ENCODE results near the gene ALOX15B.

DNA sequence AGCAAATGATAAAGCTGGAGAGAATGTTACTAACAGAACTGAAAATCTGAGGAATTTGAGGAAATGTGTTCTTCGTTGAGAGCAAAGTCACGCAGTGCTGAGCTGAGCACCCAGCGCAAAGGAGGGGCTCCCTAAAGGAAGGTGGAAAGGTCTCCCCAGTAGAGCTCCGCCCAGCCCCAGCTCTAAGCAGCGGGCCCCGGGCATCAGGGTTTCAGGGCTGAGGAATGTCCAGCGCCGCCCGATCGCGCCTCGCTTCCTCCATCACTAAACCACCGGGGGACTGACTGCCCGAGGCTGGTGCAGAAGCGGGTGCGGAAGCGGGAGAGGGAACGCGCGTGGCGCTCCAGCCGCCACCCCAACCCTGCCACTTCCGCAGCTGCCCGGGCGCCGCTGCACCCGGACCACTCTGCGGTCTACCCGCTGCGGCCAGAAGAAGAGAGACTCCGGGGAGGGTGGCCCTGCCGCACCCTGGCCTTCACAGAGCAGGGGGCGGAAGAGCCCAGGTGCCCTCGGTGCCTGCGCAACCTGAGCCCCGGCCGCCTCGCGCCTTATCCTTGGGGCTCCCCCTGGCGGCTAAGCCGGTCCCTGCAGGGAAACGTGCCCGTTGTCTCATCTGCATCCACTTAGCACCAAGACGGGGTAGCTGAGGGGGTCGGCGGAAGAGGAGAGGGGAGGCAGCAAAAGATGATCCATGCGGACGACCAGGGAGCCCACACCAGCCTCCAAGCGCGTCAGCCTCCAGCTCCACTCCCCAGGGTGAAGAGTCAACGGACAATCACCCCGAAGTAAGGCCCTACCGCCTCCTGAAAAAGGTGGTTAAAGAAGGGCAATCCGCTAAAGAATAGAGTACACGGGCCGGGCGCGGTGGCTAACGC is 48.8 kb upstream of the ALOX15B start:
- TF ChIP-seq ARNT (IDR thresholded peaks at IDR 0.05): no peak
- no peak for TF ChIP-seq FOXM1 (IDR thresholded peaks at IDR 0.05; ENCODE audit: borderline replicate concordance)
- TF ChIP-seq SUZ12 (IDR thresholded peaks at IDR 0.05): no peak
- no peak for TF ChIP-seq ZNF384 (IDR thresholded peaks at IDR 0.05)
- no peak for TF ChIP-seq BHLHE40 (IDR thresholded peaks at IDR 0.05; ENCODE audit: borderline replicate concordance)
- TF ChIP-seq SP1 (IDR thresholded peaks at IDR 0.05): no peak
- no peak for TF ChIP-seq FOXK2 (IDR thresholded peaks at IDR 0.05)
- TF ChIP-seq NFRKB (IDR thresholded peaks at IDR 0.05): no peak
- TF ChIP-seq HDGF (IDR thresholded peaks at IDR 0.05; ENCODE audit: borderline replicate concordance): no peak
